ENCODE data around the gene SPACA7.
"Not testable (repeated sequence)": the region's sequence is repeated elsewhere in the genome, so short reads cannot be mapped to it uniquely, and the experiment has no call there.

The SPACA7 gene

GRCh38 chr13:112351825-112352224 lies 24.3 kb upstream of the SPACA7 start:
- no peak for FAIRE-seq

GRCh38 chr13:112353856-112354255 lies 22.3 kb upstream of the SPACA7 start:
- no peak for FAIRE-seq

GRCh38 chr13:112354330-112355273 lies 21.6 kb upstream of the SPACA7 start:
- no peak for FAIRE-seq

- no peak for FAIRE-seq
These were observed 20.8 kb upstream of the SPACA7 start for GRCh38 chr13:112355274-112355838.

GRCh38 chr13:112356190-112356589 lies 20.0 kb upstream of the SPACA7 start:
- FAIRE-seq = no peak

- no peak for FAIRE-seq
These were observed 18.0 kb upstream of the SPACA7 start for GRCh38 chr13:112358156-112358555.

- FAIRE-seq = no peak
These were observed 14.1 kb upstream of the SPACA7 start for GRCh38 chr13:112362021-112362420.

- no peak for FAIRE-seq
These were observed 12.2 kb upstream of the SPACA7 start for GRCh38 chr13:112363867-112364528.

GRCh38 chr13:112366907-112367646 lies 9.1 kb upstream of the SPACA7 start:
- FAIRE-seq = no peak

GRCh38 chr13:112368883-112369282 lies 7.3 kb upstream of the SPACA7 start:
- no peak for FAIRE-seq

- FAIRE-seq = no peak
These were observed 5.8 kb upstream of the SPACA7 start for GRCh38 chr13:112370311-112370710.

- no peak for FAIRE-seq
These were observed 1.9 kb upstream of the SPACA7 start for GRCh38 chr13:112374271-112374670.

- no peak for FAIRE-seq
These were observed 15.6 kb downstream of the SPACA7 start for GRCh38 chr13:112391746-112392145.

- no peak for FAIRE-seq
These were observed 16.6 kb downstream of the SPACA7 start for GRCh38 chr13:112392719-112393118.

- FAIRE-seq = peak; percentile 97
These were observed 18.9 kb downstream of the SPACA7 start for GRCh38 chr13:112395022-112395421.

- FAIRE-seq = not testable (repeated sequence)
These were observed 19.8 kb downstream of the SPACA7 start for GRCh38 chr13:112395941-112396340.

- FAIRE-seq = no peak
These were observed 21.0 kb downstream of the SPACA7 start for GRCh38 chr13:112397108-112397507.

GRCh38 chr13:112398347-112398746 lies 22.2 kb downstream of the SPACA7 start:
- not testable (repeated sequence) for FAIRE-seq

- not testable (repeated sequence) for FAIRE-seq
These were observed 33.7 kb downstream of the SPACA7 start for GRCh38 chr13:112409828-112410227.

GRCh38 chr13:112416647-112417046 lies 40.5 kb downstream of the SPACA7 start:
- no peak for FAIRE-seq

GRCh38 chr13:112417079-112417478 lies 40.9 kb downstream of the SPACA7 start:
- FAIRE-seq = peak; percentile 37

GRCh38 chr13:112424098-112424497 lies 47.9 kb downstream of the SPACA7 start:
- FAIRE-seq = no peak

- no peak for FAIRE-seq
These were observed 52.5 kb downstream of the SPACA7 start for GRCh38 chr13:112428704-112429103.

Measured in G401.6 (cell line).